DMS53 (cell line): ENCODE measurements around the gene KBTBD13.

Experiments
- DNase-seq: peaks from one replicate; lab custom pipeline; 2025; lab: John Stamatoyannopoulos, UW

Gene KBTBD13

GRCh38 chr15:65115086-65115485 is 38.5 kb downstream of the KBTBD13 start, which contains the start of gene UBAP1L:
TSS of gene UBAP1L (minus strand) at chr15:65115200. CDS start at chr15:65106215, 8,985 bp downstream.
- no peak for DNase-seq

GRCh38 chr15:65115542-65115941 is 39.0 kb downstream of the KBTBD13 start:
- peak; percentile 10 for DNase-seq
